ENCODE measurements around the gene CRY2.

DNA sequence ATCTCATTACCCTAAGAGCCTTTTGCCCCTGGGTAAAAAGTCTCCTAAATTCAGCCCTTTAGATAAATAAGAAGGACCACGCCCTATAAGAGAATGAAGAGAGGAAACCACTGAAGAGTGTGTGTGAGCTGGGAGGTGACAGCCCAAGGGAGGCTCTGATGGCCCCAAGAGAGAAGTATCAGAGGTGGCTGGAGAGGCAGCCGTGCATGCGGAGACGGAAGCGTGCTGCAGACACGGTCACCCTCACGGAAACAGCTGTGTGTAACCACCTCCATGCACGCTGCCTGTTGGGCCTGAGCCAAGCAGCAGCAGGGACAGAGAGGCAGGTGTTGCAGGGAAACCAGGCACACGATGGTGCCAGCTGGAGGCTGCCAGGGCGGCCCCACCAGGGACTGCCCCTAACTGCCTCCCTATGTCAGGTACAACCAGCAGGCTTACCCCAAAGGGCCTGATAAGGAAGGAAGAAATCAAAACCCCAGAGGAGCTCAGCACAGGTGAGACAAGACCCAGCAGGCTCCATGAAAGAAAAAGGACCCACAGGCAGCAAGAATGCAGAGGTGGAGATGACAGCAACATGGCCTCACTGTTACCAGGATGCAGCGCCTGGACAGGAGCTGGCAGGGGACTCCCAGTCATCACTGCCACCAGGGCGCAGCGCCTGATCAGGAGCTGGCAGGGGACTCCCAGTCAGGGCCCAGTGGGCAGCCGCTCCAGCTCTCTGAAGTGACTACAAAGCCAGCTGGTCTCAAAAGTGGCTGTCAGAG is 82.9 kb downstream of the CRY2 start:
- TF ChIP-seq CTCF (optimal IDR thresholded peaks at IDR 0.05 in 1 of 3, IDR thresholded peaks at IDR 0.05 in 1 of 3, conservative IDR thresholded peaks at IDR 0.05 in 1 of 3; ENCODE audit: extremely low read depth in 1 of 3, insufficient read depth in 2 of 3, low read length in 3 of 3) (no peak), EZH2 (IDR thresholded peaks at IDR 0.05; ENCODE audit: low read length) (no peak)
